Measurements from ENCODE around the gene OR12D3.

DNA sequence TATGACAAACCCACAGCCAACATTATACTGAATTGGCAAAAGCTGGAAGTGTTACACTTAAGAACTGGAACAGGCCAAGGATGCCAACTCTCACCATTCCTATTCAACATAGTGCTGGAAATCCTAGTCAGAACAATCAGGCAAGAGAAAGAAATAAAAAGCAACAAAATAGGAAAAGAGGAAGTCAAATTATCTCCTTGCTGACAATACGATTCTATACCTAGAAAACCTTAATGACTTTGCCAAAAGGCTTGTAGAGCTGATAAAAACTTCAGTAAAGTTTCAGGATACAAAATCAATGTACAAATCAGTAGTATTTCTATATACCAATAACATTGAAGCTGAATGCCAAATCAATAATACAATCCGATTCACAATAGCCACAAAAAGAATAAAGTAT lies 38.8 kb downstream of the OR12D3 start:
- TF ChIP-seq SUZ12 (IDR thresholded peaks at IDR 0.05) (no peak), TARDBP (IDR thresholded peaks at IDR 0.05) (no peak)
